ENCODE results near the gene BAZ2A. TPM values are rescaled to one million over a fixed set of nuclear protein-coding genes. Genes with fewer than 3 reads are reported as not detected.
A peak's percentile ranks its signal among the peaks of the same experiment; 100 is the strongest.

The BAZ2A gene
- total RNA-seq (100 to 1,000 TPM; 250 to 316 TPM), polyA plus RNA-seq (ENCODE audit: insufficient read depth, low read depth, low replicate concordance) (134 TPM)
- long read RNA-seq, donor 1, partial matches to known transcripts: 150 of 179 reads
- long read RNA-seq, donor 1, other reads (novel, unspliced or antisense): 22 of 179 reads
- long read RNA-seq, donor 2, partial matches to known transcripts: 61 of 63 reads
- long read RNA-seq, donor 2, other reads (novel, unspliced or antisense): 0 of 63 reads

DNA sequence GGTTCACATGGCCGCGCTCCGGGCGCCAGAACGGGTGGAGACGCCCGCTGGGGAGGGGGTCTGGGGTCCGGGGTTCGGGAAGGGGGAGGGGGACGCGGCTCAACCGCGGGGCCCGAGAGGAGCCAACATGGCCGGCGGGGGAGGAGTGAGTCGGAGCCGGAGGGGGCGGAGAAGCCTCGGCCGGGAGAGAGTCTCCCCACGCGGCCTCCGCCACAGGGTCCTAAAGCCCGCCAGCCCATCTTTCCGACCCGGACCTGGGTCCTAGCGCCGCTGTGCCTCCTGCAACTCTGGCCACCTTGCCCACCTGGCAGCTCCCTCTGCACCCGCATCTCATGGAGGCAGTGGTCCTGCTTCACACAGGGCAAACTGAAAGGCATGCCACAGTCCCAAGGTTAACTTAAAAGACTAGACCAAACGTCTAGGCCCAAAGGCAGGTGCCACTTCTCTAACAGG, at the start of gene BAZ2A:
TSS of gene BAZ2A (minus strand) at position 147 of the 453 bp plus-strand sequence. CDS start 12,796 bp downstream, outside the sequence.
- no peak for TF ChIP-seq POLR2A (IDR thresholded peaks at IDR 0.05)
- TF ChIP-seq, protein P1, sequence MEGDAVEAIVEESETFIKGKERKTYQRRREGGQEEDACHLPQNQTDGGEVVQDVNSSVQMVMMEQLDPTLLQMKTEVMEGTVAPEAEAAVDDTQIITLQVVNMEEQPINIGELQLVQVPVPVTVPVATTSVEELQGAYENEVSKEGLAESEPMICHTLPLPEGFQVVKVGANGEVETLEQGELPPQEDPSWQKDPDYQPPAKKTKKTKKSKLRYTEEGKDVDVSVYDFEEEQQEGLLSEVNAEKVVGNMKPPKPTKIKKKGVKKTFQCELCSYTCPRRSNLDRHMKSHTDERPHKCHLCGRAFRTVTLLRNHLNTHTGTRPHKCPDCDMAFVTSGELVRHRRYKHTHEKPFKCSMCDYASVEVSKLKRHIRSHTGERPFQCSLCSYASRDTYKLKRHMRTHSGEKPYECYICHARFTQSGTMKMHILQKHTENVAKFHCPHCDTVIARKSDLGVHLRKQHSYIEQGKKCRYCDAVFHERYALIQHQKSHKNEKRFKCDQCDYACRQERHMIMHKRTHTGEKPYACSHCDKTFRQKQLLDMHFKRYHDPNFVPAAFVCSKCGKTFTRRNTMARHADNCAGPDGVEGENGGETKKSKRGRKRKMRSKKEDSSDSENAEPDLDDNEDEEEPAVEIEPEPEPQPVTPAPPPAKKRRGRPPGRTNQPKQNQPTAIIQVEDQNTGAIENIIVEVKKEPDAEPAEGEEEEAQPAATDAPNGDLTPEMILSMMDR (IDR thresholded peaks at IDR 0.05): no peak
- Histone ChIP-seq H3K27ac (peak within 1 kb of the TSS; percentile 97), H3K4me3 (peak within 1 kb of the TSS; percentile 88 to 100), H3K9me3 (no peaks in the 10 kb centered on the region), H3K27me3 (no peaks in the 10 kb centered on the region), H3K36me3 (ENCODE audit: low read depth, missing control alignments) (no peaks in the 10 kb centered on the region), H3K4me1 (peaks cover 53% of the 10 kb centered on the region)
- DNase-seq: peak; percentile 98
- intact Hi-C loops (cut with DNase I; ENCODE audit: low total_unique reads): no loop called here
- WGBS, 2 donors: 0 to 1% methylated on average over 1 to 31 of the region's 31 CpGs

DNA sequence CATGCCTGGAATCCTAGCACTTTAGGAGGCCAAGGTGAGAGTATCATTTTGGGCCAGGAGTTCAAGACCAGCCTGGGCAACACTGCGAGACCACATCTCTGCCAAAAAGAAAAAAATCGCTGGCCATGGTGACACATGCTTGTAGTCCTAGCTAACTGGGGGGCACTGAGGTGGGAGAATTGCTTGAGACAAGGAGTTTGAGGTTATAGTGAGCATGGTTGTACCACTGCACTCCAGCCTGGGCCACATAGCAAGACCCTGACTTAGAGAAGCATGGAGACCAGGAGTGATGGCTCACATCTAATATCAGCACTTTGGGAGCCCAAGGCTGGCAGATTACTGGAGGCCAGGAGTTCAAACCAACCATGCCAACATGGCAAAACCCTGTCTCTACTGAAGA, 48.7 kb upstream of the BAZ2A start:
- Histone ChIP-seq H3K27ac (no peak overlapping the region), H3K4me1 (peaks cover 22% of the 10 kb centered on the region), H3K4me3 (no peak overlapping the region), H3K36me3 (ENCODE audit: low read depth, missing control alignments) (no peaks in the 10 kb centered on the region), H3K27me3 (no peaks in the 10 kb centered on the region), H3K9me3 (no peaks in the 10 kb centered on the region)
- intact Hi-C loops (cut with DNase I; ENCODE audit: low total_unique reads): no loop called here
- 73 to 74% methylated on average over 2 of the region's 2 CpGs for WGBS, 2 donors
- DNase-seq: no peak
- TF ChIP-seq, protein P1 (IDR thresholded peaks at IDR 0.05): no peak
- no peak for TF ChIP-seq POLR2A (IDR thresholded peaks at IDR 0.05)

DNA sequence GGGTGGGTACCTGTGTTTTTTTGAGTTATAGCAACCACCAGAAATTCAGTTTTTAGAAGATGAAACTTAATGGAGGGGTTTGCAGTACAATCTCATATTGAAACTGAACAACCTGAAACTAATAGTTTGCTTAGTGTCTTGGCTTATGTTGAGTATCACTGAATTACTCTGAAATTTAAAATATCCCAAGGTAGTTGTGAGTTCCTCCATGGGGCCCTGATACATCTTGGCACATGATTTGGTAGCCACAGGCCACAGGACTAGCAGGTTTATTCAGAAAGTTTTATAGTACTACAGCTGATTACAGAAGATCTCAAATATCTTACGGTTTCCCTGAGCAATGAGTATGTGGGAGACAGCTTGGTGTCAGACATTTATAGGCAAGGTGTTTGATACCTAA, 47.6 kb upstream of the BAZ2A start:
- intact Hi-C loops (cut with DNase I; ENCODE audit: low total_unique reads): no loop called here
- Histone ChIP-seq H3K4me1 (peaks cover 17% of the 10 kb centered on the region), H3K4me3 (no peak overlapping the region), H3K9me3 (no peaks in the 10 kb centered on the region), H3K27ac (no peak overlapping the region), H3K27me3 (no peaks in the 10 kb centered on the region), H3K36me3 (ENCODE audit: low read depth, missing control alignments) (no peaks in the 10 kb centered on the region)
- no peak for DNase-seq
- TF ChIP-seq, protein P1 (IDR thresholded peaks at IDR 0.05): no peak
- no peak for TF ChIP-seq POLR2A (IDR thresholded peaks at IDR 0.05)
- 78 to 79% methylated on average over 1 of the region's 1 CpG for WGBS, 2 donors

DNA sequence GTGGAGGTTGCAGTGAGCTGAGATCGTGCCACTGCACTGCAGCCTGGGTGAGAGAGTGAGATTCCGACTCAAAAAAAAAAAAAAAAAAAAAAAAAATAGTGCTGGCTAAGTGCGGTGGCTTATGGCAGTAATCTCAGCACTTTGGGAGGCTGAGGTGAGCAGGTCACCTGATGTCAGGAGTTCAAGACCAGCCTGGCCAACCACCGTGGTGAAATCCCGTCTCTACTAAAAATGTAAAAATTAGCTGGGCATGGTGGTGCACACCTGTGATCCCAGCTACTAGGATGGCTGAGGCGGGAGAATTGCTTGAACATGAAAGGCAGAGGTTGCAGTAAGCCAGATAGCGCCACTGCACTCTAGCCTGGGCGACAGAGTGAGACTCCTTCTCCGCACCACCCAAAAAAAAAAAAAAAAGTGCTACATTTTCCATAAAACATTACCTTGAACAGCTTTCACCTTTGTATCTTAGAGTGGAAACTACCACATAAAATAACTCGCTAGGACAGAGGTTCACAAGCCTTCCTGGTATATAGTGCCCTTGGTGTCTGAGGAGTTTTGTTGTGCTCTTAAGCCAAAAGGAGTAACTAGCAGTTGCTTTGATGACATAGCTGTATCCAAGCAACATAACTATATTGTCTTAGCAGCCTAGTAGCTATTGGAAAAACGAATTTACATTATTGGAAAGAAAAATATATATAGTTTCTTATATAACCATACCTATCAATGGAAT, 46.9 kb upstream of the BAZ2A start:
- Histone ChIP-seq H3K27ac (no peak overlapping the region), H3K9me3 (no peaks in the 10 kb centered on the region), H3K27me3 (no peaks in the 10 kb centered on the region), H3K36me3 (ENCODE audit: low read depth, missing control alignments) (no peaks in the 10 kb centered on the region), H3K4me1 (peaks cover 17% of the 10 kb centered on the region), H3K4me3 (no peak overlapping the region)
- intact Hi-C loops (cut with DNase I; ENCODE audit: low total_unique reads): no loop called here
- no peak for TF ChIP-seq POLR2A (IDR thresholded peaks at IDR 0.05)
- TF ChIP-seq, protein P1 (IDR thresholded peaks at IDR 0.05): no peak
- 75 to 76% methylated on average over 11 of the region's 11 CpGs for WGBS, 2 donors
- DNase-seq: no peak
